Measurements from ENCODE around the gene KHK.

KHK gene

DNA sequence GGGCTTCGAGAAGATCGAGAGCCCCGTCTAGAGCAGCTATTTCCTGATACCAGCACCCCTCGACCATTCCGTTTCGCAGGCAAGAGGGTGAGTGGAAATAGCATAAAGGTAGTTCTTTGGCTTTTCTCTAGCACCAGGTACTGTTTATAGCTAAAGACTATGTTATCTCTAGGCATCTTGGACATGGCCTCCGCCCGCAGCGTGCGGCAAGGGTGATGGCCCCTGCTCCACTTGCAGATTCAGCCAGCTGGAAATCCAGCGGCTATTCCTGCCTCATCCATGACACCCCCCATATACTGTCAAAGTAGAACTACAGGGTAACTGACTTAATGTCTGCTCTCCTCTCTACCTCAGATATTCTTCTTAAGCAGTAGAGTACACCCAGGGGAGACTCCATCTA, 31.9 kb upstream of the KHK start:
- H3K9me3 Mint-ChIP-seq: peaks cover 7% of the 10 kb centered on the region
- no peak overlapping the region for H3K4me3 Mint-ChIP-seq
- peaks cover 14% of the 10 kb centered on the region for H3K27me3 Mint-ChIP-seq (ENCODE audit: low read depth, poor library complexity)
- DNase-seq: no peak
- no peak for TF ChIP-seq CTCF (IDR thresholded peaks at IDR 0.05)
- peaks cover 15% of the 10 kb centered on the region for H3K4me1 Mint-ChIP-seq
- peaks cover 48% of the 10 kb centered on the region for H3K36me3 Mint-ChIP-seq (ENCODE audit: low read depth)
- no peak overlapping the region for H3K27ac Mint-ChIP-seq

DNA sequence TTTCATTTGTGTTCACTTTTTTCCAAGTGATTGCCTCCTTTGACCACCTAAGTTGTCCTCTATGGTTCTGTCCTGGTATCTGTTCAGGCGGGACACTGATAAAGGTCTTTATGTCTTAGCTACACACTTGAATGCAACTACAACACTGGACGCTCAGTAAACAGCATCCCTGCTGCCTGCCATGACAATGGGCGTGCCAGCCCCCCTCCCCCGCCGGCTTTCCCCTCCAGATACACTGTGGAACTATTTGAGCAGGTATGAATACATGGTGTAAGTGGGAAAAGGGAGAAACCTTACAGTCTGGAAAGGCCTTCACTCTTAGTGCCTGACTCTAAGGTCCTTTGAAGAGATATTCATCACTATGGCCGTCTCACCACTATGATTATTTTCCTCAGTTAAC, 29.4 kb upstream of the KHK start:
- H3K27ac Mint-ChIP-seq: no peak overlapping the region
- H3K27me3 Mint-ChIP-seq (ENCODE audit: low read depth, poor library complexity): no peaks in the 10 kb centered on the region
- DNase-seq: no peak
- TF ChIP-seq CTCF (IDR thresholded peaks at IDR 0.05): no peak
- H3K9me3 Mint-ChIP-seq: no peaks in the 10 kb centered on the region
- H3K4me1 Mint-ChIP-seq: peaks cover 11% of the 10 kb centered on the region
- H3K36me3 Mint-ChIP-seq (ENCODE audit: low read depth): peaks cover 55% of the 10 kb centered on the region
- no peak overlapping the region for H3K4me3 Mint-ChIP-seq

DNA sequence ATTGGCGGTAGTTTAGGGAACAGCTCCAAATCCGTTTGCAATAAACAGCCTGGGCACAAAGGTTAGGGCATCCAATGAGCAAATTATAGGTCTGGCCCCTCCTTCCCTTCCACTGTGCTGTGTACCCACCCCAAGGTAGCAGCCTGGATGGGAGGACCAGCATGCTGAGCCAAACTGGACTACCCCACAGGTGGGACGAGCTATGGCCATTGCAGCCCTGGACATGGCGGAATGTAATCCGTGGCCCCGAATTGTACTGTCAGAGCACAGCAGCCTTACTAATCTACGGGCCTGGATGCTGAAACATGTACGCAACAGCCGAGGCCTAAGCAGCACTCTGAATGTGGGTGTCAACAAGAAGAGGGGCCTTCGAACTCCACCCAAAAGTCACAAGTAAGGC, 28.4 kb upstream of the KHK start:
- Mint-ChIP-seq H3K4me1 (peaks cover 2% of the 10 kb centered on the region), H3K9me3 (no peaks in the 10 kb centered on the region), H3K36me3 (ENCODE audit: low read depth) (peaks cover 61% of the 10 kb centered on the region), H3K27me3 (ENCODE audit: low read depth, poor library complexity) (no peaks in the 10 kb centered on the region), H3K4me3 (no peak overlapping the region), H3K27ac (no peak overlapping the region)
- no peak for DNase-seq
- no peak for TF ChIP-seq CTCF (IDR thresholded peaks at IDR 0.05)

- Mint-ChIP-seq H3K4me3 (no peak overlapping the region), H3K4me1 (no peaks in the 10 kb centered on the region), H3K27me3 (ENCODE audit: low read depth, poor library complexity) (no peaks in the 10 kb centered on the region), H3K9me3 (no peaks in the 10 kb centered on the region), H3K36me3 (ENCODE audit: low read depth) (peaks cover 62% of the 10 kb centered on the region), H3K27ac (peak overlapping the region; percentile 48)
- TF ChIP-seq CTCF (IDR thresholded peaks at IDR 0.05): no peak
- DNase-seq: no peak
These were observed 27.3 kb upstream of the KHK start for GRCh38 chr2:27059141-27059820.

GRCh38 chr2:27060323-27060722, 26.2 kb upstream of the KHK start:
- no peak for DNase-seq
- Mint-ChIP-seq H3K27me3 (ENCODE audit: low read depth, poor library complexity) (no peaks in the 10 kb centered on the region), H3K36me3 (ENCODE audit: low read depth) (peaks cover 62% of the 10 kb centered on the region), H3K27ac (no peak overlapping the region), H3K4me1 (no peaks in the 10 kb centered on the region), H3K4me3 (no peak overlapping the region), H3K9me3 (no peaks in the 10 kb centered on the region)
- TF ChIP-seq CTCF (IDR thresholded peaks at IDR 0.05): no peak

DNA sequence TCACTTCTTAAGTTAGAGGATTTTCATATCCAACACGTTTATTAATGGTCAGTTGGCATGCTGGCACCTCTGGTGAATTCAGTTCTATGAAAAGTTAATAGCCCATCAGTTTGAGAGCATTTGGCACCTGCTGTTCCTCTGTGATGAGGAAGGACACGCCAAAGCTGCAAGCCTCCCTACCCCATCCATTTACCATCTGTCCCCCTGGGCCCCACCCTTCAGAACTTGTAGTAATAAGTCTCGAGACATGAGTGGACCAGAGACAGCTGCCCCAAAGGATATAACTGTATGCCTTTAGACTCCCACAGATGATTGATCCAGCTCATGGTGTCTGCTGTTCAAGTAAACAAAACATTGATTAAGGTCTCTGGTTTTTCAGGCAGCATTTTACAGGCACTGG, 21.4 kb upstream of the KHK start:
- Mint-ChIP-seq H3K4me1 (peaks cover 22% of the 10 kb centered on the region), H3K27me3 (ENCODE audit: low read depth, poor library complexity) (peaks cover 3% of the 10 kb centered on the region), H3K4me3 (no peak overlapping the region), H3K9me3 (no peaks in the 10 kb centered on the region), H3K36me3 (ENCODE audit: low read depth) (peaks cover 73% of the 10 kb centered on the region), H3K27ac (no peak overlapping the region)
- DNase-seq: no peak
- no peak for TF ChIP-seq CTCF (IDR thresholded peaks at IDR 0.05)

All from nephron progenitor cell (in vitro differentiated cells).